ENCODE results near the gene RNF125. TPM values are rescaled to one million over a fixed set of nuclear protein-coding genes. Genes with fewer than 3 reads are reported as not detected.

The RNF125 gene
- total and polyA plus RNA-seq, 4 donors, result 1.6 to 5.7 (median 3.6) TPM

DNA sequence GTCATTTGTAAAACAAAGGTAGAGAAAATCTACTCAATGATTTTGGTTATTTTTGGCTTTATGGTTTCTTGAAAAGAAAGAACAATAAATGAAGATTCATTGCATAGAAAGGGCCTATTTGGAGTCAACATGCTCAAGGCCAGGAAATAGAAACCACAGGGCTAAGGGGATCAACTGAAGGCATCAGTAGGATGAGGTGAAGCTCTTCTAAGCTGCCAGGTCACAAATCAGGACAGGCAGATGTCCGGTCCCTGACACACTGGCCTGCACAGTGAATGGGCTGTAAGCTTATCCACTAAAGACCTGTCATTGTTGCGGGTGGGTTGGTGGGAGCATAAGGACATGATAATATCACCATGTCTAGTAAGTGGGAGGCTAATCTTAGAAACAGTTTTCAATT is 41.4 kb downstream of the RNF125 start:
- no peak overlapping the region for H3K9ac ChIP-seq (ENCODE audit: low read depth in 1 of 2, low read length in 2 of 2)
- peaks cover 0 to 5% (median under 1%) of the 10 kb centered on the region in 4 donors for H3K4me1 ChIP-seq (ENCODE audit: control insufficient read depth in 4 of 4, insufficient read depth in 4 of 4, low read length in 3 of 4)
- no peak for DNase-seq (ENCODE audit: low spot score)
- TF ChIP-seq YY1 (IDR thresholded peaks at IDR 0.05) (no peak), RXRA (IDR thresholded peaks at IDR 0.05) (no peak), NR2F2 (IDR thresholded peaks at IDR 0.05) (no peak), EGR1 (IDR thresholded peaks at IDR 0.05; ENCODE audit: low read depth in 2 of 2) (no peak), HNF4A (conservative IDR thresholded peaks at IDR 0.05) (no peak), JUND (IDR thresholded peaks at IDR 0.05) (no peak), FOXA2 (IDR thresholded peaks at IDR 0.05) (no peak), FOXA1 (IDR thresholded peaks at IDR 0.05) (no peak), SP1 (IDR thresholded peaks at IDR 0.05) (no peak)
- TF ChIP-seq, protein P1, sequence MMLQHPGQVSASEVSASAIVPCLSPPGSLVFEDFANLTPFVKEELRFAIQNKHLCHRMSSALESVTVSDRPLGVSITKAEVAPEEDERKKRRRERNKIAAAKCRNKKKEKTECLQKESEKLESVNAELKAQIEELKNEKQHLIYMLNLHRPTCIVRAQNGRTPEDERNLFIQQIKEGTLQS (IDR thresholded peaks at IDR 0.05), result no peak
- TF ChIP-seq, protein P2, sequence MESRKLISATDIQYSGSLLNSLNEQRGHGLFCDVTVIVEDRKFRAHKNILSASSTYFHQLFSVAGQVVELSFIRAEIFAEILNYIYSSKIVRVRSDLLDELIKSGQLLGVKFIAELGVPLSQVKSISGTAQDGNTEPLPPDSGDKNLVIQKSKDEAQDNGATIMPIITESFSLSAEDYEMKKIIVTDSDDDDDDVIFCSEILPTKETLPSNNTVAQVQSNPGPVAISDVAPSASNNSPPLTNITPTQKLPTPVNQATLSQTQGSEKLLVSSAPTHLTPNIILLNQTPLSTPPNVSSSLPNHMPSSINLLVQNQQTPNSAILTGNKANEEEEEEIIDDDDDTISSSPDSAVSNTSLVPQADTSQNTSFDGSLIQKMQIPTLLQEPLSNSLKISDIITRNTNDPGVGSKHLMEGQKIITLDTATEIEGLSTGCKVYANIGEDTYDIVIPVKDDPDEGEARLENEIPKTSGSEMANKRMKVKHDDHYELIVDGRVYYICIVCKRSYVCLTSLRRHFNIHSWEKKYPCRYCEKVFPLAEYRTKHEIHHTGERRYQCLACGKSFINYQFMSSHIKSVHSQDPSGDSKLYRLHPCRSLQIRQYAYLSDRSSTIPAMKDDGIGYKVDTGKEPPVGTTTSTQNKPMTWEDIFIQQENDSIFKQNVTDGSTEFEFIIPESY (IDR thresholded peaks at IDR 0.05), result no peak
- TF ChIP-seq, protein P3, sequence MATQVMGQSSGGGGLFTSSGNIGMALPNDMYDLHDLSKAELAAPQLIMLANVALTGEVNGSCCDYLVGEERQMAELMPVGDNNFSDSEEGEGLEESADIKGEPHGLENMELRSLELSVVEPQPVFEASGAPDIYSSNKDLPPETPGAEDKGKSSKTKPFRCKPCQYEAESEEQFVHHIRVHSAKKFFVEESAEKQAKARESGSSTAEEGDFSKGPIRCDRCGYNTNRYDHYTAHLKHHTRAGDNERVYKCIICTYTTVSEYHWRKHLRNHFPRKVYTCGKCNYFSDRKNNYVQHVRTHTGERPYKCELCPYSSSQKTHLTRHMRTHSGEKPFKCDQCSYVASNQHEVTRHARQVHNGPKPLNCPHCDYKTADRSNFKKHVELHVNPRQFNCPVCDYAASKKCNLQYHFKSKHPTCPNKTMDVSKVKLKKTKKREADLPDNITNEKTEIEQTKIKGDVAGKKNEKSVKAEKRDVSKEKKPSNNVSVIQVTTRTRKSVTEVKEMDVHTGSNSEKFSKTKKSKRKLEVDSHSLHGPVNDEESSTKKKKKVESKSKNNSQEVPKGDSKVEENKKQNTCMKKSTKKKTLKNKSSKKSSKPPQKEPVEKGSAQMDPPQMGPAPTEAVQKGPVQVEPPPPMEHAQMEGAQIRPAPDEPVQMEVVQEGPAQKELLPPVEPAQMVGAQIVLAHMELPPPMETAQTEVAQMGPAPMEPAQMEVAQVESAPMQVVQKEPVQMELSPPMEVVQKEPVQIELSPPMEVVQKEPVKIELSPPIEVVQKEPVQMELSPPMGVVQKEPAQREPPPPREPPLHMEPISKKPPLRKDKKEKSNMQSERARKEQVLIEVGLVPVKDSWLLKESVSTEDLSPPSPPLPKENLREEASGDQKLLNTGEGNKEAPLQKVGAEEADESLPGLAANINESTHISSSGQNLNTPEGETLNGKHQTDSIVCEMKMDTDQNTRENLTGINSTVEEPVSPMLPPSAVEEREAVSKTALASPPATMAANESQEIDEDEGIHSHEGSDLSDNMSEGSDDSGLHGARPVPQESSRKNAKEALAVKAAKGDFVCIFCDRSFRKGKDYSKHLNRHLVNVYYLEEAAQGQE (IDR thresholded peaks at IDR 0.05), result no peak
- peaks cover 0 to 2% (median 1%) of the 10 kb centered on the region in 4 donors for H3K36me3 ChIP-seq (ENCODE audit: control insufficient read depth in 4 of 4, insufficient read depth in 3 of 4, low read depth in 1 of 4, low read length in 3 of 4)
- H3K4me3 ChIP-seq (ENCODE audit: low read depth in 1 of 3, low read length in 3 of 3), result no peak overlapping the region
- H3K9me3 ChIP-seq (ENCODE audit: control insufficient read depth in 4 of 4, low read length in 3 of 4), result no peaks in the 10 kb centered on the region
- H3K27ac ChIP-seq (ENCODE audit: low read depth in 1 of 2, low read length in 2 of 2), result no peak overlapping the region
- WGBS, result 94% methylated on average over 2 of the region's 2 CpGs
- H3K27me3 ChIP-seq (ENCODE audit: control insufficient read depth in 4 of 4, insufficient read depth in 4 of 4, low read length in 3 of 4), result no peaks in the 10 kb centered on the region

DNA sequence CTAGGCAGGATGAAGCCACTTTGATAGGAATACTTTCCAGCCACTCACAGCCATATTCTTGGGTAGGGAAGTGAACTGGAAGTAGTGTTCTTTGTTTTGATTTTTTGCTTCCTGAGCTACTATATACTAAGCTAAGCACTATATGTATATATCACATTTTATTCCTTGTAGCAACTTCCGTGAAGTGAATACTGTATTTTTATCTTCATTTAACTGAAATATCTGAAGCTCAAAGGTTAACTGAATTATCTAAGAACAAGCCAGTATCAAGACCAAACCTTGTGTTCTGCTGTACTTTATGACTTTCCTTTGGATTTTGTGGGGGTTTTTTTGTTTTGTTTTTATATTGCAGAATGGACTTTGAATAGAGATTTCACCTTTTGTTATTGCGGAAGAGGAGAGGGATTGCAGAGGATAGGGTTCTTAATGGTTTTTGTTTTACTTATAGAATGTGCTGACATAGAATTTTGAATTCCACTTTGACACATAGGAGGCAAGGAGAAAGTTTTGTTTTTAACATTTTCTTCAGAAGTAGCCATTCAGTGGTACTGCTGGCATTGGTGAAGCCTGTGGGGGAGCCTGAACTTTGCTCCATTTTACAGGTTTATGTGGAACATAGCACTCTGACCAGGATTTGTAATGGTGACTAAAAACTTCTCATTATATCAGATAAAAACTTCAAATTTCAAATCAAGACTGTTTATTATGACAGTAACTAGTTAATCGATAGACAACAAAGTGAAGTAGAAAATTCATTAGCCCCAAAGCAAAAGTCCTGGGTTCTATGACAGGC is 48.9 kb downstream of the RNF125 start:
- no peak for TF ChIP-seq MAX (IDR thresholded peaks at IDR 0.05)
- TF ChIP-seq YY1 (IDR thresholded peaks at IDR 0.05), result peak; percentile 29
- peak; percentile 29 for TF ChIP-seq HNF4G (IDR thresholded peaks at IDR 0.05)
- peak; percentile 26 to 28 for TF ChIP-seq RXRA (IDR thresholded peaks at IDR 0.05)
- peak; percentile 47 to 51 for TF ChIP-seq HNF4A (conservative IDR thresholded peaks at IDR 0.05)
- peak; percentile 15 for TF ChIP-seq SP1 (IDR thresholded peaks at IDR 0.05)
- WGBS, result 84% methylated on average over 3 of the region's 3 CpGs
- Histone ChIP-seq H3K27ac (ENCODE audit: low read depth in 1 of 2, low read length in 2 of 2) (no peak overlapping the region), H3K36me3 (ENCODE audit: control insufficient read depth in 4 of 4, insufficient read depth in 3 of 4, low read depth in 1 of 4, low read length in 3 of 4) (peaks cover 0 to 7% (median 1%) of the 10 kb centered on the region in 4 donors), H3K4me3 (ENCODE audit: low read depth in 1 of 3, low read length in 3 of 3) (no peak overlapping the region), H3K4me1 (ENCODE audit: control insufficient read depth in 4 of 4, insufficient read depth in 4 of 4, low read length in 3 of 4) (peaks cover 0 to 3% (median 0%) of the 10 kb centered on the region in 4 donors), H3K9ac (ENCODE audit: low read depth in 1 of 2, low read length in 2 of 2) (no peak overlapping the region), H3K9me3 (ENCODE audit: control insufficient read depth in 4 of 4, low read length in 3 of 4) (no peaks in the 10 kb centered on the region), H3K27me3 (ENCODE audit: control insufficient read depth in 4 of 4, insufficient read depth in 4 of 4, low read length in 3 of 4) (no peaks in the 10 kb centered on the region)
- DNase-seq (ENCODE audit: low spot score), result no peak
